Right atrium auricular region (tissue), 2 donors: ENCODE data around the gene CRAT. TPM values are rescaled to one million over a fixed set of nuclear protein-coding genes. Genes with fewer than 3 reads are reported as not detected.

Source experiments
- DNase-seq: peaks from one replicate; pipeline ENCODE4 v3.0.0-alpha.2; 2019; ENCODE audit warnings: low spot score
- H3K27ac ChIP-seq, 2 donors: fragments of 200-600 bp; sonication (generic); 1 replicate in 1 of 2; 2 replicates in 1 of 2; pipeline ENCODE4 v1.5.1; 2016 to 2019
- H3K27me3 ChIP-seq, 2 donors: fragments of 200-600 bp; sonication (generic); one replicate each; pipeline versions ENCODE4 v1.5.1 to v1.6.0; 2017 to 2019
- H3K36me3 ChIP-seq: fragments of 200-600 bp; sonication (generic); one replicate; pipeline ENCODE4 v1.5.1; 2016
- H3K4me1 ChIP-seq, 2 donors: fragments of 200-600 bp; sonication (generic); one replicate each; pipeline versions ENCODE4 v1.5.1 to v1.6.0; 2017 to 2019
- H3K4me3 ChIP-seq, 2 donors: fragments of 200-600 bp; sonication (generic); 1 replicate in 1 of 2; 2 replicates in 1 of 2; pipeline ENCODE4 v1.5.1; 2017 to 2019; ENCODE audit warnings: mild to moderate bottlenecking in 1 of 2, moderate library complexity in 1 of 2
- H3K9me3 ChIP-seq, 2 donors: fragments of 200-600 bp; sonication (generic); one replicate each; pipeline ENCODE4 v1.5.1; 2019
- CTCF ChIP-seq, 2 donors: fragments of 200-600 bp; sonication (generic); IDR thresholded peaks; one replicate each; pipeline ENCODE4 v1.5.1; 2019; ENCODE audit warnings: antibody characterized with exemption in 2 of 2
- total RNA-seq, 2 donors: library from RNA; depleted of rRNA; stranded (reverse); fragments of >200 nt; gene quantifications; one replicate each; pipeline ENCODE4 v1.1.0, GENCODE V29; 2016

The CRAT gene
- total RNA-seq, 2 donors from 2014 or later: 73.0 to 75.0 TPM

- Histone ChIP-seq H3K27me3 (no peaks in the 10 kb centered on the region), H3K4me1 (peaks cover 0 to 51% of the 10 kb centered on the region in 2 donors), H3K9me3 (no peaks in the 10 kb centered on the region), H3K27ac (peak overlapping the region; percentile 99 to 100), H3K4me3 (no peak overlapping the region), H3K36me3 (peaks cover 19% of the 10 kb centered on the region)
- no peak for TF ChIP-seq CTCF (IDR thresholded peaks at IDR 0.05)
- DNase-seq: no peak
Observed at GRCh38 chr9:129137292-129138143, 26.9 kb upstream of the CRAT start.

GRCh38 chr9:129136446-129137035 lies 25.9 kb upstream of the CRAT start:
- Histone ChIP-seq H3K4me1 (peaks cover 0 to 46% of the 10 kb centered on the region in 2 donors), H3K9me3 (no peaks in the 10 kb centered on the region), H3K27ac (no peak overlapping the region), H3K27me3 (no peaks in the 10 kb centered on the region), H3K4me3 (no peak overlapping the region), H3K36me3 (peaks cover 22% of the 10 kb centered on the region)
- TF ChIP-seq CTCF (IDR thresholded peaks at IDR 0.05): no peak
- no peak for DNase-seq

GRCh38 chr9:129135476-129135875 lies 24.9 kb upstream of the CRAT start:
- H3K36me3 ChIP-seq: peaks cover 32% of the 10 kb centered on the region

GRCh38 chr9:129133082-129133481 lies 22.5 kb upstream of the CRAT start:
- H3K27ac ChIP-seq: no peak overlapping the region
- TF ChIP-seq CTCF (IDR thresholded peaks at IDR 0.05): no peak
- DNase-seq: no peak

More at GRCh38 chr9:129135476-129135875, 24.9 kb upstream of the CRAT start:
- DNase-seq: no peak
- TF ChIP-seq CTCF (IDR thresholded peaks at IDR 0.05): no peak
- Histone ChIP-seq H3K9me3 (no peaks in the 10 kb centered on the region), H3K27me3 (no peaks in the 10 kb centered on the region), H3K4me1 (peaks cover 0 to 38% of the 10 kb centered on the region in 2 donors), H3K4me3 (no peak overlapping the region), H3K27ac (no peak overlapping the region)

GRCh38 chr9:129131300-129132145 lies 20.9 kb upstream of the CRAT start:
- Histone ChIP-seq H3K9me3 (no peaks in the 10 kb centered on the region), H3K27ac (no peak overlapping the region), H3K36me3 (peaks cover 35% of the 10 kb centered on the region), H3K4me3 (no peak overlapping the region), H3K4me1 (peaks cover 0 to 15% of the 10 kb centered on the region in 2 donors), H3K27me3 (no peaks in the 10 kb centered on the region)
- peak; percentile 82 for DNase-seq
- TF ChIP-seq CTCF (IDR thresholded peaks at IDR 0.05): peak; percentile 95 to 98

More at GRCh38 chr9:129133082-129133481, 22.5 kb upstream of the CRAT start:
- Histone ChIP-seq H3K36me3 (peaks cover 38% of the 10 kb centered on the region), H3K9me3 (no peaks in the 10 kb centered on the region), H3K4me3 (no peak overlapping the region), H3K27me3 (no peaks in the 10 kb centered on the region), H3K4me1 (peaks cover 0 to 16% of the 10 kb centered on the region in 2 donors)
